IMR-90 (cell line): Measurements from ENCODE around the gene OPRM1. TPM values are rescaled to one million over a fixed set of nuclear protein-coding genes. Genes with fewer than 3 reads are reported as not detected.

ENCODE experiments used
- ATAC-seq: fragments of 200-7000 bp; cut with Tn5 transposase; 2 replicates; pipeline ENCODE4 v1.9.1; 2020; ENCODE audit warnings: low read depth, mild to moderate bottlenecking, moderate library complexity
- BruUV-seq: library from RNA; stranded (reverse); fragments of 400-500 nt; replicated peaks from 2 replicates; lab custom pipeline; 2021; lab: Mats Ljungman, UMichigan
- CTCF ChIA-PET: fragments of 300-600 bp; formaldehyde crosslinking; extraction: SDS; loops from one replicate; lab custom pipeline; 2021; ENCODE audit warnings: antibody characterized with exemption; lab: Yijun Ruan, JAX
- POLR2A ChIA-PET: fragments of 300-600 bp; sonication (Branson Sonifier 250); formaldehyde crosslinking; loops from one replicate; lab custom pipeline; 2022; ENCODE audit warnings: antibody characterized with exemption; ENCODE audit not compliant: unreplicated experiment; lab: Charles Lee
- DNase-seq: peaks from one replicate; pipeline ENCODE4 v3.0.0; 2013
- H2AFZ ChIP-seq: replicated peaks from 2 replicates; pipeline ENCODE3; 2013; ENCODE audit warnings: low read length, mild to moderate bottlenecking; ENCODE audit not compliant: poor library complexity
- H2AK5ac ChIP-seq: 2 replicates; pipeline ENCODE4 v1.6.1; 2013; ENCODE audit warnings: low read depth, low read length, inconsistent platforms
- H2AK9ac ChIP-seq: replicated peaks from 2 replicates; pipeline ENCODE3; 2013; ENCODE audit warnings: mild to moderate bottlenecking, low read depth, low read length, moderate library complexity; ENCODE audit not compliant: poor library complexity
- H2BK120ac ChIP-seq: 2 replicates; pipeline ENCODE4 v1.6.1; 2013; ENCODE audit warnings: low read depth, low read length, inconsistent platforms
- H2BK15ac ChIP-seq: 3 replicates; pipeline ENCODE4 v1.6.1; 2013; ENCODE audit warnings: low read depth, low read length, inconsistent platforms
- H2BK20ac ChIP-seq: 2 replicates; pipeline ENCODE4 v1.6.1; 2013; ENCODE audit warnings: low read depth, mild to moderate bottlenecking, inconsistent platforms, low read length, moderate library complexity
- H2BK5ac ChIP-seq: 2 replicates; pipeline ENCODE4 v1.6.1; 2013; ENCODE audit warnings: mild to moderate bottlenecking, low read depth, low read length, inconsistent platforms; ENCODE audit not compliant: poor library complexity, severe bottlenecking
- H3K14ac ChIP-seq: replicated peaks from 2 replicates; pipeline ENCODE4 v1.6.1; 2013; ENCODE audit warnings: low read depth, low read length, inconsistent platforms
- H3K18ac ChIP-seq: 2 replicates; pipeline ENCODE4 v1.6.1; 2013; ENCODE audit warnings: low read depth, low read length, control low read depth
- H3K23ac ChIP-seq: 2 replicates; pipeline ENCODE4 v1.6.1; 2013; ENCODE audit warnings: low read depth, low read length, inconsistent platforms
- H3K27ac ChIP-seq: 2 replicates; pipeline ENCODE4 v1.5.1; 2013; ENCODE audit warnings: mild to moderate bottlenecking, control low read depth, low read length; ENCODE audit not compliant: insufficient read depth
- H3K27me3 ChIP-seq: 2 replicates; pipeline ENCODE4 v1.6.1; 2013; ENCODE audit warnings: low read length; ENCODE audit not compliant: control insufficient read depth, insufficient read depth
- H3K36me3 ChIP-seq: 2 replicates; pipeline ENCODE4 v1.6.1; 2013; ENCODE audit warnings: low read length, mixed read lengths; ENCODE audit not compliant: control insufficient read depth, insufficient read depth
- H3K4ac ChIP-seq: 2 replicates; pipeline ENCODE4 v1.6.1; 2013; ENCODE audit warnings: low read depth, low read length, inconsistent platforms
- H3K4me1 ChIP-seq: 2 replicates; pipeline ENCODE4 v1.6.1; 2013; ENCODE audit warnings: low read length, mixed read lengths; ENCODE audit not compliant: control insufficient read depth, insufficient read depth
- H3K4me2 ChIP-seq: 2 replicates; pipeline ENCODE4 v1.6.1; 2013; ENCODE audit warnings: low read depth, mild to moderate bottlenecking, control low read depth, low read length, moderate library complexity
- H3K4me3 ChIP-seq: 2 replicates; pipeline ENCODE4 v1.5.1; 2013; ENCODE audit warnings: low read depth, mild to moderate bottlenecking, control low read depth, low read length, moderate library complexity; ENCODE audit not compliant: insufficient read depth
- H3K56ac ChIP-seq: 2 replicates; pipeline ENCODE4 v1.6.1; 2013; ENCODE audit warnings: low read length, inconsistent platforms; ENCODE audit not compliant: insufficient read depth; ENCODE audit errors: extremely low read depth
- H3K79me1 ChIP-seq, 2 experiments: 2 replicates each; pipeline ENCODE4 v1.6.1; 2013; ENCODE audit warnings: low read length in 2 of 2, inconsistent platforms in 1 of 2, low read depth in 1 of 2
- H3K9ac ChIP-seq: 2 replicates; pipeline ENCODE4 v1.6.1; 2013; ENCODE audit warnings: low read depth, low read length, control low read depth
- H3K9me1 ChIP-seq: 2 replicates; pipeline ENCODE4 v1.6.1; 2013; ENCODE audit warnings: low read length, inconsistent platforms; ENCODE audit not compliant: insufficient read depth
- H3K9me3 ChIP-seq: 2 replicates; pipeline ENCODE4 v1.6.1; 2013; ENCODE audit warnings: low read length; ENCODE audit not compliant: control insufficient read depth, insufficient read depth
- H4K20me1 ChIP-seq: 2 replicates; pipeline ENCODE4 v1.6.1; 2013; ENCODE audit warnings: low read length, inconsistent platforms; ENCODE audit not compliant: insufficient read depth
- H4K5ac ChIP-seq: 2 replicates; pipeline ENCODE4 v1.6.1; 2013; ENCODE audit warnings: mild to moderate bottlenecking, low read depth, low read length, control low read depth
- H4K8ac ChIP-seq, 2 experiments: 2 replicates each; pipeline ENCODE4 v1.6.1; 2013; ENCODE audit warnings: low read depth in 2 of 2, low read length in 2 of 2, control low read depth in 1 of 2, inconsistent platforms in 1 of 2
- H4K91ac ChIP-seq: 2 replicates; pipeline ENCODE4 v1.6.1; 2013; ENCODE audit warnings: low read depth, low read length, inconsistent platforms; ENCODE audit not compliant: insufficient read depth
- BHLHE40 ChIP-seq: fragments of 150-350 bp; IDR thresholded peaks from 2 replicates; pipeline ENCODE4 v1.6.1; 2016; ENCODE audit warnings: mild to moderate bottlenecking, low read depth, low read length
- CEBPB ChIP-seq: IDR thresholded peaks from 2 replicates; pipeline ENCODE4 v1.6.1; 2012; ENCODE audit warnings: low read depth, low read length, improper control_type of control experiment
- CHD1 ChIP-seq: IDR thresholded peaks from 2 replicates; pipeline ENCODE4 v1.6.1; 2012; ENCODE audit warnings: low read depth, low read length, improper control_type of control experiment
- CTCF ChIP-seq: conservative IDR thresholded peaks from 2 replicates; pipeline ENCODE4 v1.5.1; 2012; ENCODE audit warnings: mild to moderate bottlenecking, low read depth, low read length, improper control_type of control experiment
- ELK1 ChIP-seq: fragments of 150-350 bp; IDR thresholded peaks from 2 replicates; pipeline ENCODE4 v1.6.1; 2016; ENCODE audit warnings: low read depth, mild to moderate bottlenecking, low read length, moderate library complexity, borderline replicate concordance
- FOS ChIP-seq: fragments of 150-350 bp; IDR thresholded peaks from 2 replicates; pipeline ENCODE4 v1.6.1; 2016; ENCODE audit warnings: low read depth, low read length
- MAFK ChIP-seq: IDR thresholded peaks from 2 replicates; pipeline ENCODE4 v1.6.1; 2012; ENCODE audit warnings: low read depth, low read length, improper control_type of control experiment
- MAZ ChIP-seq: IDR thresholded peaks from 2 replicates; pipeline ENCODE4 v1.6.1; 2012; ENCODE audit warnings: low read depth, mild to moderate bottlenecking, low read length, improper control_type of control experiment, moderate library complexity, borderline replicate concordance
- MXI1 ChIP-seq: IDR thresholded peaks from 2 replicates; pipeline ENCODE4 v1.6.1; 2012; ENCODE audit warnings: low read depth, mild to moderate bottlenecking, low read length, moderate library complexity, borderline replicate concordance
- NFE2L2 ChIP-seq: fragments of 150-350 bp; IDR thresholded peaks from 2 replicates; pipeline ENCODE4 v1.6.1; 2016; ENCODE audit warnings: low read depth, mild to moderate bottlenecking, low read length
- POLR2A ChIP-seq: IDR thresholded peaks from 2 replicates; pipeline ENCODE4 v1.6.1; 2012; ENCODE audit warnings: mild to moderate bottlenecking, low read depth, low read length
- RAD21 ChIP-seq: IDR thresholded peaks from 2 replicates; pipeline ENCODE4 v1.6.1; 2012; ENCODE audit warnings: low read length, improper control_type of control experiment
- RFX5 ChIP-seq: IDR thresholded peaks from 2 replicates; pipeline ENCODE4 v1.8.0; 2012; ENCODE audit warnings: low read depth, mild to moderate bottlenecking, low read length, moderate library complexity
- SMC3 ChIP-seq: fragments of 150-350 bp; IDR thresholded peaks from 2 replicates; pipeline ENCODE4 v1.6.1; 2016; ENCODE audit warnings: low read depth, mild to moderate bottlenecking, antibody characterized with exemption, low read length, moderate library complexity
- USF2 ChIP-seq: fragments of 150-350 bp; IDR thresholded peaks from 2 replicates; pipeline ENCODE4 v1.6.1; 2017; ENCODE audit warnings: mild to moderate bottlenecking, antibody characterized with exemption, low read length, low read depth
- WGBS, 2 experiments: methylation state at CpG; one replicate each; pipeline versions ENCODE4 v1.1.5 to v1.1.7; 2013; ENCODE audit warnings: missing lambda C conversion rate in 2 of 2; ENCODE audit not compliant: insufficient read length in 1 of 2; ENCODE audit errors: extremely low coverage in 2 of 2; 5-methylcytosine and 5-hydroxymethylcytosine counted together
- dilution Hi-C: fragments of 300-500 bp; cut with HindIII; formaldehyde crosslinking; loops from one replicate; pipeline ENCODE4 v1.14.3; 2018; ENCODE audit warnings: low sequenced_read_pairs; ENCODE audit not compliant: unreplicated experiment
- in situ Hi-C: fragments of 300-500 bp; cut with MboI; formaldehyde crosslinking; loops from 3 replicates; pipeline ENCODE4 v1.14.3; 2019; ENCODE audit warnings: low sequenced_read_pairs, inconsistent platforms, mixed read lengths
- intact Hi-C: fragments of 100-400 bp; cut with micrococcal nuclease; formaldehyde crosslinking; loops from 2 replicates; pipeline ENCODE4 v1.10.0; 2022
- polyA plus RNA-seq, 3 experiments: library from polyadenylated mRNA; depleted of rRNA; stranded (reverse); fragments of >200 nt; gene quantifications; 2 replicates each; pipeline ENCODE4 v1.2.3, GENCODE V29; 2012; ENCODE audit warnings: low replicate concordance in 1 of 3
- total RNA-seq: library from RNA; depleted of rRNA; stranded (reverse); fragments of >200 nt; gene quantifications from 2 replicates; pipeline ENCODE4 v1.2.3, GENCODE V29; 2012

OPRM1 gene
- total and polyA plus RNA-seq, 2 of the 4 experiments (the other 2 are of a cell fraction): not detected

- Histone ChIP-seq H2AK9ac (no peak overlapping the region), H3K9me1 (no peaks in the 10 kb centered on the region), H2AFZ (peak overlapping the region; percentile 73), H3K36me3 (no peaks in the 10 kb centered on the region), H3K27me3 (no peaks in the 10 kb centered on the region), H3K14ac (no peak overlapping the region), H3K4me1 (peaks cover 3% of the 10 kb centered on the region), H3K18ac (no peak overlapping the region), H3K56ac (no peak overlapping the region), H3K27ac (no peak overlapping the region), H3K4ac (peak overlapping the region; percentile 39; the same call in 1 of the 2 replicates), H4K8ac (no peak overlapping the region), H2BK20ac (no peak overlapping the region), H2BK15ac (no peak overlapping the region), H4K91ac (peak overlapping the region; percentile 35; the same call in 1 of the 2 replicates), H3K4me3 (no peak overlapping the region), H3K9me3 (no peaks in the 10 kb centered on the region), H4K5ac (no peak overlapping the region), H4K20me1 (no peaks in the 10 kb centered on the region), H3K79me1 (no peaks in the 10 kb centered on the region), H2BK120ac (no peak overlapping the region), H2BK5ac (no peak overlapping the region), H2AK5ac (no peak overlapping the region), H3K4me2 (no peak overlapping the region), H3K9ac (no peak overlapping the region), H3K23ac (no peak overlapping the region)
- no peak for DNase-seq
- TF ChIP-seq CHD1 (no peak), NFE2L2 (no peak), CEBPB (no peak), SMC3 (no peak), MAZ (no peak), FOS (no peak), MXI1 (no peak), BHLHE40 (no peak), USF2 (no peak), CTCF (no peak), POLR2A (no peak), RAD21 (no peak), RFX5 (no peak), MAFK (no peak), ELK1 (no peak)
- dilution Hi-C loops: no loop called here
- intact Hi-C loops: loop anchor here (1.0 to 5.0 kb wide), 2 partner anchors 123 to 125 kb away; no protein-coding TSS in a partner anchor
- POLR2A ChIA-PET: interaction anchor here (0.5 kb wide), 1 partner anchor 12 kb away, joined by 11 read pairs; no protein-coding TSS in a partner anchor
- no TSS peak for BruUV-seq
- CTCF ChIA-PET: interaction anchor here (0.6 to 2.2 kb wide), 13 partner anchors 8 to 217 kb away, joined by 3 to 10 read pairs (median 4); no protein-coding TSS in a partner anchor
- no peak for ATAC-seq
- WGBS, 2 experiments: 60% methylated on average over 2 of the region's 7 CpGs; no CpG with 5 or more reads in 1 of the 2 experiments
- in situ Hi-C loops: no loop called here
Observed at GRCh38 chr6:154277629-154278017, 238.6 kb downstream of the OPRM1 start.
